ENCODE measurements around the gene CACNA1I. TPM values are rescaled to one million over a fixed set of nuclear protein-coding genes. Genes with fewer than 3 reads are reported as not detected.

The CACNA1I gene
- total RNA-seq, 4 donors from 2014 or later, result not detected

DNA sequence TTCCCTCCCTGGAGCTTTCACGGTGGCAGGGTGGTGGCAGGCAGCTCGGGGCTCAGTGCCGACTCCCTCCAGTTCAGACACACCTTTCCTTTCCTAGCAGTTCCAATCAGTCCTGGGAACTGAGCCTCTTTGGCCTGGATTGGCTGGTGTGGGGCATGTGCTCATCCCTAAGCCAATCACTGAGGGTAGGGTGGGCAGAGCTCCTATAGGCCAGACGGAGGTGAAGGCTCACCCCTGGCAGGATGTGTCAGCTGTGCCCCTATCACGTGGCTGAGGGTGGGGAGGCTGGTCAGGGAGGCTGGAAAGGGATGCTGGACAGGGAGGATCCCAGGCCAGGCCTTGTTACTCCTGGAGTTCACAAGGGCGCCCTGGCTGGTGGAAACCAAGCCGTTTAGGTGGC, 40.2 kb downstream of the CACNA1I start:
- Histone ChIP-seq H3K9me3 (no peaks in the 10 kb centered on the region), H3K27ac (no peak overlapping the region), H3K4me1 (no peaks in the 10 kb centered on the region), H3K36me3 (no peaks in the 10 kb centered on the region), H3K27me3 (peaks cover 10 to 30% (median 16%) of the 10 kb centered on the region in 3 donors), H3K4me3 (no peak overlapping the region)
- in situ Hi-C loops (cut with MboI; ENCODE audit: low sequenced_read_pairs in 4 of 4), result loop anchor here in 1 of 4 donors (10.0 kb wide), 1 partner anchor 414 kb away; no protein-coding TSS in a partner anchor
- ATAC-seq (no peak), DNase-seq (no peak)
- no peak for TF ChIP-seq POLR2A (IDR thresholded peaks at IDR 0.05)
- TF ChIP-seq, protein P1, sequence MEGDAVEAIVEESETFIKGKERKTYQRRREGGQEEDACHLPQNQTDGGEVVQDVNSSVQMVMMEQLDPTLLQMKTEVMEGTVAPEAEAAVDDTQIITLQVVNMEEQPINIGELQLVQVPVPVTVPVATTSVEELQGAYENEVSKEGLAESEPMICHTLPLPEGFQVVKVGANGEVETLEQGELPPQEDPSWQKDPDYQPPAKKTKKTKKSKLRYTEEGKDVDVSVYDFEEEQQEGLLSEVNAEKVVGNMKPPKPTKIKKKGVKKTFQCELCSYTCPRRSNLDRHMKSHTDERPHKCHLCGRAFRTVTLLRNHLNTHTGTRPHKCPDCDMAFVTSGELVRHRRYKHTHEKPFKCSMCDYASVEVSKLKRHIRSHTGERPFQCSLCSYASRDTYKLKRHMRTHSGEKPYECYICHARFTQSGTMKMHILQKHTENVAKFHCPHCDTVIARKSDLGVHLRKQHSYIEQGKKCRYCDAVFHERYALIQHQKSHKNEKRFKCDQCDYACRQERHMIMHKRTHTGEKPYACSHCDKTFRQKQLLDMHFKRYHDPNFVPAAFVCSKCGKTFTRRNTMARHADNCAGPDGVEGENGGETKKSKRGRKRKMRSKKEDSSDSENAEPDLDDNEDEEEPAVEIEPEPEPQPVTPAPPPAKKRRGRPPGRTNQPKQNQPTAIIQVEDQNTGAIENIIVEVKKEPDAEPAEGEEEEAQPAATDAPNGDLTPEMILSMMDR (IDR thresholded peaks at IDR 0.05 in 4 of 5, conservative IDR thresholded peaks at IDR 0.05 in 1 of 5), result no peak
- intact Hi-C loops (cut with DNase I; ENCODE audit: low total_unique reads), result no loop called here

DNA sequence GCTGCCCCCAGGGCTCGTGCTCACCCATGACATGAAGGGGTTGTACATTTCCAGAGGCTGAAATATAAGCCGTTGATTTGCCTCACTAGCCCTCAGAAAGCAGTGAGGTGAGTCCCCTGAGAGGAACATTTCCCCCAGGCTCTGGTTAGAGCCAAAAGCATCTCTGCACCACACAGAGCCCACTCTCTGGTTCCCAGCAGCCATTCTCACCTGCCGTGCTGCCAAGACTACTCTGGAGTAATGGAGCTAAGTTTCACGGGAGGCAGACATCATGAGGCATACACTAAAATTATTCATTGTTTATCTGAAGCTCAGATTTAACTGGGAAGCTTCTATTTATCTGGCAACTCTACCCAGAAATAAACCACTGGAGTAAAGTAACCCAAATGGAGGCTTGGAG, 40.8 kb downstream of the CACNA1I start:
- TF ChIP-seq, protein P1 (IDR thresholded peaks at IDR 0.05 in 4 of 5, conservative IDR thresholded peaks at IDR 0.05 in 1 of 5), result no peak
- TF ChIP-seq POLR2A (IDR thresholded peaks at IDR 0.05), result no peak
- intact Hi-C loops (cut with DNase I; ENCODE audit: low total_unique reads), result no loop called here
- H3K27me3 ChIP-seq, result peaks cover 6 to 33% (median 14%) of the 10 kb centered on the region in 3 donors
- H3K9me3 ChIP-seq, result no peaks in the 10 kb centered on the region
- H3K27ac ChIP-seq, result no peak overlapping the region
- no peak for DNase-seq
- no peaks in the 10 kb centered on the region for H3K4me1 ChIP-seq
- no peak overlapping the region for H3K4me3 ChIP-seq
- no peaks in the 10 kb centered on the region for H3K36me3 ChIP-seq
- in situ Hi-C loops (cut with MboI; ENCODE audit: low sequenced_read_pairs in 4 of 4), result loop anchor here in 1 of 4 donors (10.0 kb wide), 1 partner anchor 413 kb away; no protein-coding TSS in a partner anchor
- no peak for ATAC-seq

DNA sequence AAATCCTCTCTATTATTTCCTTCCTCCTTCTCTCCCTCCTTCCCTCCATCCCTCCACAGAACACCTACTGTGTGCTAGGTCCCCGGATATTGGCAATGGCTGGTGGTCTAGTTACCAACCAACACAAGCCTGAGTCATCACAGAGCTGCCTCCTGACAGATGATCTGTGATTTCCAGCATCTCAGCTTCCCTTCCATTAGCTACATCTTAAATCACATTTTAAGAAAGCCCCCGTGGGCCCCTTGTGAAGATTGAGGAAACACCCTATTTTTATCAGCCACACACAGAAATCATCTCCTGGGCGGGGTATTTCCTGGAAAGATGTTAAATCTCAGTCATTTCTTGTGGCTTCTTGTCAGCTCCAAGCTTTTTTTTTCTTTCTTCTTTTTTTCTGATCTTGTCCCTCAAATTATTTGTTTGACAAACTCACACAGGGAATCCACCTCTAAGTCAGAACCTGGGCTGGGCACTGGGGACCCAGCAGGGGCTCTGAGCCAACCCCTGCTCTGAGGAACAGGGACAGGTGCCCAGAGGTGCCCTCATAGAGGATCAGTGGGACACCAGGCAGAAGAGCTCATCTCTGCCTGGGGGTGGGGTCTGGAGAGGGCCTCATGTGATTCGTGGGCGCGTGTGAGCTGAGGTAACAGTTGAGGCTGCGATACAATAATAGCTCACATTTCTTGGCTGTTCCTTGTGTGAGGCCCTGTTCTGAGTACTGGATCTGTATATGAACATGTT, 42.4 kb downstream of the CACNA1I start:
- no peak for ATAC-seq
- H3K27me3 ChIP-seq, result peaks cover 19 to 31% (median 20%) of the 10 kb centered on the region in 3 donors
- no peak overlapping the region for H3K27ac ChIP-seq
- no peaks in the 10 kb centered on the region for H3K36me3 ChIP-seq
- H3K4me1 ChIP-seq, result no peaks in the 10 kb centered on the region
- DNase-seq, result no peak
- H3K9me3 ChIP-seq, result no peaks in the 10 kb centered on the region
- no peak for TF ChIP-seq POLR2A (IDR thresholded peaks at IDR 0.05)
- TF ChIP-seq, protein P1 (IDR thresholded peaks at IDR 0.05 in 4 of 5, conservative IDR thresholded peaks at IDR 0.05 in 1 of 5), result no peak
- no peak overlapping the region for H3K4me3 ChIP-seq
- intact Hi-C loops (cut with DNase I; ENCODE audit: low total_unique reads), result no loop called here
- in situ Hi-C loops (cut with MboI; ENCODE audit: low sequenced_read_pairs in 4 of 4), result loop anchor here in 1 of 4 donors (10.0 kb wide), 1 partner anchor 412 kb away; no protein-coding TSS in a partner anchor

DNA sequence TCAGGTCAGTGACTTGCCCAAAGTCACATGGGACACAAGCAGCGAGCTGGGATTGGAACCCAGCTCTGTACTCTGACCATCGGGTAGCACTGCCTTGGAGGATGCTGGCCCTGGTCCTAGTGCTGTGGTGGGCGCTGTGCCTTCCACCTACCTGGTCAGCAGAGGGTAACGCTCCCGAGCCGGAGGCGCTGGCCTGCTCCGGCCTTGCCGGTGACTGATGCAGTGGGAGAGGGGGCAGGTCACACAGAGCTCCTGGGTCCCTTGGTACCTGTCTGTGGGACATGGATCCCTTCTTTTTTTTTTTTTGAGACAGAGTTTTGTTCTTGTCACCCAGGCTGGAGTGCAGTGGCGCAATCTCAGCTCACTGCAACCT, 43.0 kb downstream of the CACNA1I start:
- TF ChIP-seq, protein P1 (IDR thresholded peaks at IDR 0.05 in 4 of 5, conservative IDR thresholded peaks at IDR 0.05 in 1 of 5), result no peak
- no peak for TF ChIP-seq POLR2A (IDR thresholded peaks at IDR 0.05)
- H3K4me3 ChIP-seq, result no peak overlapping the region
- H3K36me3 ChIP-seq, result no peaks in the 10 kb centered on the region
- ATAC-seq (no peak), DNase-seq (no peak)
- H3K9me3 ChIP-seq, result no peaks in the 10 kb centered on the region
- H3K27ac ChIP-seq, result no peak overlapping the region
- peaks cover 14 to 33% (median 20%) of the 10 kb centered on the region in 3 donors for H3K27me3 ChIP-seq
- in situ Hi-C loops (cut with MboI; ENCODE audit: low sequenced_read_pairs in 4 of 4), result loop anchor here in 1 of 4 donors (10.0 kb wide), 1 partner anchor 411 kb away; no protein-coding TSS in a partner anchor
- intact Hi-C loops (cut with DNase I; ENCODE audit: low total_unique reads), result no loop called here
- H3K4me1 ChIP-seq, result no peaks in the 10 kb centered on the region
